GM12872 (cell line): ENCODE data around the gene PDLIM5.

Source experiments
- CTCF ChIP-seq: IDR thresholded peaks from 3 replicates; pipeline ENCODE4 v1.5.1; 2011; ENCODE audit warnings: low read depth, mild to moderate bottlenecking, low read length, moderate library complexity; ENCODE audit not compliant: insufficient read depth

The PDLIM5 gene

GRCh38 chr4:94490437-94490836 is 38.7 kb downstream of the PDLIM5 start:
- TF ChIP-seq CTCF, result no peak

GRCh38 chr4:94491322-94491721 is 39.6 kb downstream of the PDLIM5 start:
- no peak for TF ChIP-seq CTCF

- TF ChIP-seq CTCF, result no peak
Measured at GRCh38 chr4:94495408-94495807, 43.7 kb downstream of the PDLIM5 start.

- no peak for TF ChIP-seq CTCF
Measured at GRCh38 chr4:94497690-94498089, 45.9 kb downstream of the PDLIM5 start.

- TF ChIP-seq CTCF, result no peak
Measured at GRCh38 chr4:94498502-94498901, 46.8 kb downstream of the PDLIM5 start.

- TF ChIP-seq CTCF, result no peak
Measured at GRCh38 chr4:94500685-94501084, 48.9 kb downstream of the PDLIM5 start.

- no peak for TF ChIP-seq CTCF
Measured at GRCh38 chr4:94504545-94504944, 52.8 kb downstream of the PDLIM5 start.

- TF ChIP-seq CTCF, result no peak
Measured at GRCh38 chr4:94506822-94507221, 55.1 kb downstream of the PDLIM5 start.
